Posterior cingulate gyrus (tissue), 11 donors: Measurements from ENCODE around the gene KCNJ5.
"Not testable (repeated sequence)": the region's sequence is repeated elsewhere in the genome, so short reads cannot be mapped to it uniquely, and the experiment has no call there.

Source experiments
- DNase-seq, 10 donors: peaks; one replicate each; pipeline versions ENCODE4 v3.0.0 to v3.0.0-alpha.2; 2020 to 2021; ENCODE audit warnings: mixed read lengths in 3 of 10
- intact Hi-C: fragments of 100-400 bp; cut with DNase I; formaldehyde crosslinking; loops from one replicate; pipeline ENCODE4 v1.15.1; 2023

Gene KCNJ5

GRCh38 chr11:128907585-128907984, 16.4 kb downstream of the KCNJ5 start:
- DNase-seq = peak in 1 of 10 donors; percentile 8
- intact Hi-C loops = no loop called here

GRCh38 chr11:128908391-128909246, 17.5 kb downstream of the KCNJ5 start:
- intact Hi-C loops = no loop called here

GRCh38 chr11:128909438-128910125, 18.4 kb downstream of the KCNJ5 start:
- intact Hi-C loops = no loop called here

More at GRCh38 chr11:128908391-128909246, 17.5 kb downstream of the KCNJ5 start:
- peak in 8 of 10 donors; percentile 41 to 92 (median 62) for DNase-seq

GRCh38 chr11:128910576-128910975, 19.4 kb downstream of the KCNJ5 start:
- no peak for DNase-seq
- intact Hi-C loops = no loop called here

More at GRCh38 chr11:128909438-128910125, 18.4 kb downstream of the KCNJ5 start:
- DNase-seq = no peak

GRCh38 chr11:128911239-128911638, 20.1 kb downstream of the KCNJ5 start:
- intact Hi-C loops = no loop called here
- peak in 1 of 10 donors; percentile 81 for DNase-seq

- intact Hi-C loops = no loop called here
- no peak for DNase-seq
Measured at GRCh38 chr11:128911701-128912100, 20.5 kb downstream of the KCNJ5 start.

GRCh38 chr11:128913806-128914205, 22.6 kb downstream of the KCNJ5 start:
- intact Hi-C loops = no loop called here
- peak in 1 of 10 donors; percentile 78 for DNase-seq

- DNase-seq = peak in 1 of 10 donors; percentile 77
- intact Hi-C loops = no loop called here
Measured at GRCh38 chr11:128914216-128915148, 23.3 kb downstream of the KCNJ5 start.

- DNase-seq = no peak
- intact Hi-C loops = no loop called here
Measured at GRCh38 chr11:128915149-128915521, 24.0 kb downstream of the KCNJ5 start.

GRCh38 chr11:128916037-128916572, 24.9 kb downstream of the KCNJ5 start:
- intact Hi-C loops = no loop called here
- no peak for DNase-seq

- DNase-seq = peak in 1 of 10 donors; percentile 67
- intact Hi-C loops = no loop called here
Measured at GRCh38 chr11:128916681-128917080, 25.5 kb downstream of the KCNJ5 start.

GRCh38 chr11:128917144-128917724, 26.1 kb downstream of the KCNJ5 start:
- intact Hi-C loops = no loop called here

GRCh38 chr11:128919216-128919615, 28.1 kb downstream of the KCNJ5 start:
- intact Hi-C loops = no loop called here
- DNase-seq = peak in 1 of 10 donors; percentile 84

More at GRCh38 chr11:128917144-128917724, 26.1 kb downstream of the KCNJ5 start:
- no peak for DNase-seq

- peak in 1 of 10 donors; percentile 22 for DNase-seq
- intact Hi-C loops = not testable (repeated sequence)
Measured at GRCh38 chr11:128919635-128920034, 28.5 kb downstream of the KCNJ5 start.

- intact Hi-C loops = no loop called here
- DNase-seq = peak in 1 of 10 donors; percentile 70
Measured at GRCh38 chr11:128920666-128921065, 29.5 kb downstream of the KCNJ5 start.

- intact Hi-C loops = no loop called here
- DNase-seq = peak in 1 of 10 donors; percentile 24
Measured at GRCh38 chr11:128921793-128922192, 30.6 kb downstream of the KCNJ5 start.

- intact Hi-C loops = no loop called here
- peak in 1 of 10 donors; percentile 22 for DNase-seq
Measured at GRCh38 chr11:128924104-128924503, 32.9 kb downstream of the KCNJ5 start.

- peak in 2 of 10 donors; percentile 46 to 59 for DNase-seq
- intact Hi-C loops = no loop called here
Measured at GRCh38 chr11:128924510-128925249, 33.5 kb downstream of the KCNJ5 start.

- peak in 2 of 10 donors; percentile 29 to 33 for DNase-seq
- intact Hi-C loops = no loop called here
Measured at GRCh38 chr11:128925250-128925600, 34.1 kb downstream of the KCNJ5 start.
